NCI-H526 (cell line): ENCODE results near the gene MAPK8.

Source experiments
- DNase-seq, 2 experiments: peaks; one replicate each; lab custom pipeline; 2025; lab: John Stamatoyannopoulos, UW

The MAPK8 gene

DNA sequence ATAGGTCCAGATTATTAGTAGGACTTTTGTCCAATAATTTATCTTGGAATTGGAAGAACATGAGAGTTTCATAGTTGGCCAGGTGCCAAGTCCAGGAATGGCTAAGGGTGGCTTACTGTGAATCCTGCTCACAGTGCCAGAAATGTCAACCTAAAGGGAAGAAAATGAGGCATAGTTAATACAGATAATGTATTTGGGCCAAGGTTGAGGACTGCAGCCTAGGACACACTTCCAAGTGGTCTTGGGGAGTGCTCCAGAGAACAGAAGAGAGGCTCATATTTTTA lies 78.2 kb downstream of the MAPK8 start:
- no peak for DNase-seq

DNA sequence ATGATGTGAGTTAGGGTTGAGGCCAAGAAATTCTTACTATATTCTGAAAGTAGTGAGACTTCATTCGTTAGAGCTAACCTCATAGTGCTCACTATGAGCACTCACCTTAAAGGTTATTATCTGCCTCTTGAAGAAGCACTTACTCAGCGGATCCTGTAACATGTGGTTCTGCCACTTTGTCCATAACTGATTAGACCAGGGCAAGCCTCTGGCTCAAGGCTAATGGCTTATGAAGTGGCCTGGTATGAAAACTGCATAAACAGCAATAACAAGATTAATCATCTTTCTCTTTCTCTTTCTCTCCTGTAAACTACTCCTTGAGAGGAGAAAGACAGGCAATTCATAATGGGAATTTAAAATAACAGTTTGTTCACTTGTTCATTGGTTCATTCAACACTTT lies 82.8 kb downstream of the MAPK8 start:
- DNase-seq = no peak

DNA sequence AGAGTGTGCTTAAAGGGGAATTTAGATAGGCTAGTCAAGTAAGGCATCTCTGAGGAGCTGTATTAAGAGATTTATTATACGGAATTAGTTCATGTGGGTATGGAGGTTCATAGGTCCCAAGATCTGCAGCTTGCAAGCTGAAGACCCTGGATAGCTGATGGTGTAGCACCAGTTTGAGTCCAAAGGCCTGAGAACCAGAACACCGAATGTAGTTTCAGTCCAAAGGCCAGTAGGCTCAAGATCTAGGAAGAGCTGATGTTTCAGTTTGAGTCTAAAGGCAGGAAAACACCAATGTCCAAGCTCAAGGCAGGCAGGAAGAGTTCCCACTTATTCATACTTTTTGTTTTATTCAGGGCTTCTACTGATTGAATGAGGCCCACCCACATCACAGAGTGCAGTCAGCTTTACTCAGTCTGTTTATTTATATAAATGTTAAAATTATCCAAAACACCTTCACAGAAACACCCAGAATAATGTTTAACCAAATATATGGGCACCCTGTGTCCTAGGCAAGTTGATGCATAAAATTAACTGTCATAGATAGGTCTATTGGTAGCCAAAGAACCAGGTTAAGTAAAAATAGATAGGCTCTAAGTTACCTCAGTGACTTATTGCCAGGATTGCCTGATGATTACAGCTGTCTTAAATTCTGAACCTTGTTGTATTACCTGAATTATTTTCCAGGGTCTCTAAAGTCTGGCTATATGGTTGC lies 83.5 kb downstream of the MAPK8 start:
- no peak for DNase-seq

DNA sequence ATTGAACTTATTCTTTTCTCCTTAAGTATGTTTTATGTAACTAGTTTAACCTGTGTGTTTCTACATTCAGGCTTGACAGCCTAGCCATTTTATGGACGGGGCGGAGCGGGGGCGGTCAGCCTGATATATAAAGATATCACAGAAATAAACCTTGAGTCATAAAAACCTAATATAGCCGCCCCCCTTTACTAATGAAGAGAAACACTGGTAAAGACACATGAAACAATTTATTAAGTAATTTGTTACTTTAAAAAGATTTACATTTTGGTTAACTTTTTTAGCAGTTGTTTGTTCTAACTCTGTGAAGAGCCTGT lies 84.0 kb downstream of the MAPK8 start:
- DNase-seq = no peak

DNA sequence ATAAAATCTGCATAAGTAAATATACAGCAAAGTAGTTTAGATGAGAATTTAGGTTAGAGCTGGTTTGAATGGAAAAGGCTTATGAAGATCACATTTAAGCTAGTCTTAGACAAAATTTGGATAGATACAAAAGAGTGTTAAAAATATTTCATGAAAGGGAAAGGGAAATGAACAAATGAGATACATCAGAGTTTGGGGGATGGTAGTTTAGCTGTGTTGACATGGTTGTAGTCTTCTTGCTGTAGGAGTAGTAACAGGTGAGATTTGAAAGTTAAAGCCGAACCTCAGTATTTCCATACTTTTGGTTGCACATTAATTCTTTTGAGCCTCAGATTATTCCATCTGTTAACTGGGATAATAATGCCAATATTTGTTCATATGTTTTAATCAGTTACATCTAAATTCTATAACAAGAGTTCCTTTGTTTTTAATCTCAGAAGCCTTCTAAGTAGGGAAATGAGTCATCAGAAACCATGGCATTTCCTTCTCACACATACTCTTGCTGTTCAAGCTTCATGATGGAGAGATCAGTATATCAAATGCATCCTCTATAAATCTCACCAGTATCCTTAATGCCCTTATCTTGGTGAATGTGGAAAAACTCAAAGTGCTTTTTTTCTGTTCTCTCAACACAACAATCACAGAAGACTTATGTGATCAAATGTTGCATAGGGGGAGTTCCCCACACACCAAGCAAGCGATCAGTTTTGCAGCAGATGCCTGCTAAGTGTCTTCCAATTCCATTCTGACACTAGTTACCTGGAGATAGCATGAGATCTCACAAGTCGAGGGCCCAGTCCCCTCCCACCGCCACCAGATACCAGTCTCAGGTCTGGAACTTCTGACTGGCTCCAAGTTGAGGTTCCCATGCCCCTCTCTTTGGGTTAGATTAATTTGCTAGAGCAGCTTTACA lies 84.7 kb downstream of the MAPK8 start:
- DNase-seq = no peak

DNA sequence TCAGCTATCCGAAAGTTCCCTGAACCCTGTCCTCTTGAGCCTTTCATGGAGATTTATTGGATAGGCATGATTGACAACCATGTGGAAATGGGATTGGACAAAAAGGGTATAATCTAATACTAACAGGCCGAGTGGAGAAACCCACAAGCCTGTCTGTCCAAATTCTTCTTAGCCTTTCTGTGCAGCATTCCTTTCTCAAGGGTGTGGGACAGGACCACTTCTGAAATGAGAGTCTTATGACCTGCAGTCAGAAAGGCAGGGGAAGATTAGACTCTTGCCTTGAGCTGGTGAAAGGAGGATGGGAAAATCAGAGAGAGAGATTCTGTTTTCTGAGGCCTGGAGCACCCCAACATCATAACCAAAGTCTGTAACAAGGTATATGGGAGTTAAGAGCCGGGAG lies 85.5 kb downstream of the MAPK8 start:
- no peak for DNase-seq

DNA sequence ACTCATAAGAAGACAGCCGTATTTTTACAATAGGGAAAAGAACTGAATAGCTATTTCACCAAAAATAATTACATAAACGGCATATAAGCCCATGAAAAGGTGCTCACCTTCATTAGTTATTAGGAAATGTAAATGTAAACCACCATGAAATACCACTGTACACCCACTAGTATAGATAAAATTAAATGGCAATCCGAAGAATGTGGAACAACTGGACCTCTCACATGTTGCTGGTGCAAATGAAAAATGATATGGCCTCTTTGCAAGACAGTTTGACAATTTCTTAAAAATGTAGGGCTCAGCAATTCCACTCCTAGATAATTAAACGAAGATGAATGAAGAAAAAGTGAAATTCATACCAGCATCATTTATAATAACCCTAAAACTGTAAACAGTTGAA lies 91.8 kb downstream of the MAPK8 start:
- no peak for DNase-seq

DNA sequence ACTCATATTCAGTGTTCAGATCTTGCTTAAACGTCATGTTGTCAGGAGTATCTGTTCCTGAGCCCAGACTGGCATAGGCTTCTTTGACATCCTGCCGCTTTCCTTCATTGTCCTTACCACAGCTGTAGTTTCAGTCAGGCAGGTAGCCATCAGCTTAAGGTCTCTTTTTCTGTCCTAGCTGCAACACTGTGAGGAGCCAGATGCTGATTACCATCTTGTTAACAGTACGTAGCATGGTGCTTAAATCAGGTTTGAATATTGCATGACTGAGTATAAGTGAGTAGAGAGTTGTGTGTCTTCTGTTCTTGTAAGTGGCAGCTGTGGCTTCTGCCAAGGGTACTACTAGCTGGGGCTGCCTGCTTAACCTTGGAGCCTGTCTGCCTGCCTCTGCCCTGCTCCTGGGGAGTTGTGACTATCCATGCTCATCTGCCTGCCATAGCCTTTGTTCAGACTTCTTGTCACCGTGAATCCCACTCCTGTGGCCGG lies 92.6 kb downstream of the MAPK8 start:
- DNase-seq = no peak

DNA sequence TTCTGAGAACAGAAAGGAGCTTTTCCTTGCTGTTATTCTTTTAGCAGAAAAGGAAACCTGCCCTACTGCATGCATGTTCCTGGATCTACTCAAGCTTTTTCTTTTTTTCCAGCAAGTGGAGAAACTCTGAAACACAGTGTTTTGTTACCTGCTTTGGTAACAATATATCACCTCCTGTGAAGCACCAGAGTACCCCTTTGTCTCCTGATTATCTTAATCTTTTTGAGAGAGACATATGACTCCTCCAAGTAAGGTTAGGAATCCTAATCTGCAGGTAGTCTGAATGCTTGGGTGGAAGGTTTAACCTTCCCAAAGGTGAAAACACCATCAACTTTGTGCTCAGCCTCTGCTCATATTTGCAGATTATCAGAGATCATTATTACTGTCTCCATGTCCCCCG lies 93.1 kb downstream of the MAPK8 start:
- no peak for DNase-seq

DNA sequence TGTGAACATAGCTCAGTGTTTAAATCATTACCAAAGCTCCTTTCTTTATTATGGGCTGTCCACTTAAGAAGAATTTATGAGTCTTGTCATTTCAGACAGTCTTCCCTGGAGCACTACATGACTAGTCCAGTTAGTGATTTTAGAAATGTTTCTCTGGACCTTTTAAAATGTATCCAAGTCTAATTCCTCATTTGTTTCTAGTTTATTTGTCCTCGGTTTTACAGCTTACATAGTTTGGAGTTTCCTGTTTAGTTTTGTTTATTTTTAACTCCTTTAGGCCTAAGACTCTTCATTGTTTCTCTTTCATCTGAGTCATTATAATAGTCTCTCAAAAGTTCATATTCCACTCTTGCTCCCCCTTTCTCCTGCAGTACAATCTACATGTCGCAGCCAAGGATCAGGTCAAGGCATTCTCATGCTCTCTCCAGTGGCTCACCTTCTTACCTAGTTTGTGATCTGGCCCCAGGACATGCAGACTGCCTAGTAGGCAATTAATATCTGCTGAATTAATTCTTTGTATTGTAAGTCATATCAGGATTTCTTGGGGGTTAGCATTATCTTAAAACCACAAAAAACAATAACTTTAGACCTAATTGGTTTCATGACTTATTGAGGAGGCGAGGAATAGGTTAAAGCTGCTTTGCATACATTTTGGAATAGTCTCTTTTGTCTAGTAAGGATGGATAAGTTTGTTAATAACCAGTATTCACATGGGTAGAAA lies 93.8 kb downstream of the MAPK8 start:
- no peak for DNase-seq

DNA sequence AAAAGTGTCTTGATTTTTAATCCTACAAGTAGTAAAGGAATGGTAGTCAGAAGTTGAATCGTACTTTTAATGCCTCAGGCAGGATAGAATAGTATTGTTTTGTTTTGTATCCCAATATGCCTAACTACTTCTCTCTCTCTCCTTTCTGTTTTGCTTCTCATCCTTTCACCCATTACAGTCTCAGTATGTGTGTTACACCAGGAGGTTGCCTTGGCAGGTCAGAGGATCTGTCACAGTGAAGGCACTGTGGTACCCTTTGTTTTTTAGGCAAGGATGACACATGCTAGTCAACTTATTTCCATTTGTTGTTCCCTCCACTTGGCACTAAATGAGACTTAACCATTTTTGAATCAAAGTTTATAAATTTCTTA lies 94.4 kb downstream of the MAPK8 start:
- DNase-seq = no peak

DNA sequence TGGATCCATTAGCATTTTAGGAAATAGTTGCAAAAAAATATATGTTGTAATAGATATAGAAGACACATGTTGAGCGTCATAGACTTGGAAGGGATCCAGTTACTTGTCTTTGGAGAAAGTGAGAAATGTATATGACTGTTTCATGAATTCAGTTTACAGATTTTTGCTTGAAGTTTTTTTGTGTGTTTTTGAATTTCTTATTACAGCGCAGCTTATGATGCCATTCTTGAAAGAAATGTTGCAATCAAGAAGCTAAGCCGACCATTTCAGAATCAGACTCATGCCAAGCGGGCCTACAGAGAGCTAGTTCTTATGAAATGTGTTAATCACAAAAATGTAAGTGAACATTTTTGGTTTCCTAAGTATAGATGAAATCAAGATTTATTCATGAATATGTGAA lies 98.2 kb downstream of the MAPK8 start:
- DNase-seq = no peak

DNA sequence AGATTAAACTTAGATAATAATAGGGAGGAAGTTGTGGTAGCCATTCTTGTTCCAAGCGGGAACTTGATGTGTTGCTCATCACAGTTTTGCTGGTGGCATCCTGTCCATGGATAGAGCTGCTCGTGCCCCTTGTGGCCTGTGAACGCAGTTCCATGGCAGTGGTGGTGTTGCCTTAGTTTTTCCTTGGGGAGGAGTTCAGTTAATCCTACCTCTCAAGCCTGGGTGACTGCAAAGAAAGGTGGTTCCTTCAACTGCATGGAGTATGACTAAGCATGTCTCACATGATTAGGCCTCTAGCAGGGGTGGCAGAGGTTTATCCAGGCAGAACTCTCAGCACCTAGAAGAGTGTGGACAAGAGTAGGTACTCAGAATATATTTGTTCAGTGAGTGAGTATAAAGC lies 99.7 kb downstream of the MAPK8 start:
- DNase-seq = no peak

DNA sequence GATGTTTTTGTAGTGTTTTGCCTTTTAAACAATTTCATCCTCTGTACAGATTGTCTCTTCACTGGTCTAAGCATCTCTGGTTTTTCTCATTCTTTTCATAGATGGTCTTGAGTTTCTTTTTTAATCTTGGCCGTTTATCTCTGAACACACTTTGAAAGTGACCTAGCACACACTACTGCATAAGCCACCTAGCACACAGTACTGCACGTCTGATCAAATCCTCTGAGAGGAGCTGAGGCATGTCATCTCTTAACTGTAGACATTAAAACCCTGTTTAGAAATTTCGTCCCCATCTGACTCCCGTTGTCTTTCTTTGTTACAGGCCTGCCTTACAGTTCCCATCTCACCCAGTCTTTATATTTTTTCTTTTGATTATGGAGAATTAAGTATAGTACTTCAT lies 100.2 kb downstream of the MAPK8 start:
- DNase-seq = no peak

DNA sequence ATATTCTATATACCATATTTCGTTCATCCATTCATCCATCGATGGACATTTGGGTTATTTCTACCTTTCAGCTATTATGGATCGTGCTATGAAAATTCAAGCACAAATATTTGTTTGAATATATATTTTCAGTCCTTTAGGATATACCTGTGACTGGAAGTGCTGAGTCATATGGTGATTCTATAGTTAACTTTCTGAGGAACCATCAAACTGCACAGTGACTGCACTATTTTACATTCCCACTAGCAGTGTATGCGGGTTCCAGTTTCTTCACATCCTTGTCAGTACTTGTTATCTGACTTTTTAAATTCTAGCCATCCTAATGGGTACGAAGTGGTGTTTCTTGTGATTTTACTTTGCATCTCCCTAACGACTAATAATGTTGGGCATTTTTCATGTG lies 104.0 kb downstream of the MAPK8 start:
- DNase-seq = no peak

DNA sequence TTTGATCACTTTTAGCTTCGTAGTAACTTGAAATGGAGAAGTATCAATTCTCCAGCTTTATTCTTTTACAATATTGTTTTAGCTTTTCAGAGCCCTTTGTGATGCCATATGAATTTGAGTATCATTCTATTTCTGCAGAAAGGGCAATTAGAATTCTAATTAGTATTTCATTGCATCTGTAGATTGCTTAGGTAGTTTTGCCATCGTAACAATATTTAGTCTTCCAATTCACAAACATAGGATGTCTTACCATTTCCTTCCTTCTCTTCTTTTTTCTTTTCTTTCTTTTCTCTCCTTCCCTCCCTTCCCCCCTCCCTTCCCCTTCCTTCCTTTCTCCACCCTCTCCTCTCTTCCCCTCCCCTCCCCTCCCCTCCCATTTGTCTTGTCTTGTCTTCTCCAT lies 105.0 kb downstream of the MAPK8 start:
- no peak for DNase-seq

DNA sequence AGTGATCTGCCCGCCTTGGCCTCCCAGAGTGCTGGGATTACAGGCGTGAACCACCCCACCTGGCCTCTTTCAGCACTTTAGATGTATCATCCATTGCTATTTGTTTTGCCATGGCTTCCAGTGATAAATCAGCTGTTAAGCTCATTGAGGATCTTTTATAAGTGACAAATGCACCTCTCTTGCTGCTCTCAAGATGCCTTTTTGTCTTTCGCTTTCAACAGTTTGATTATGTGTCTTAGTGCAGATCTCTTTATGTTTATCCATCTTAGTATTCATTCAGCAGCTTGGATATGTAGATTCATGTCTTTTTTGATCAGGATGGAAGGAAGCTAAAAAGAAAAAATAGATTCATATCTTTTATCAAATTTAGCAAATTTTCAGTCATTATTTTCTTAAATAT lies 105.6 kb downstream of the MAPK8 start:
- DNase-seq = no peak

DNA sequence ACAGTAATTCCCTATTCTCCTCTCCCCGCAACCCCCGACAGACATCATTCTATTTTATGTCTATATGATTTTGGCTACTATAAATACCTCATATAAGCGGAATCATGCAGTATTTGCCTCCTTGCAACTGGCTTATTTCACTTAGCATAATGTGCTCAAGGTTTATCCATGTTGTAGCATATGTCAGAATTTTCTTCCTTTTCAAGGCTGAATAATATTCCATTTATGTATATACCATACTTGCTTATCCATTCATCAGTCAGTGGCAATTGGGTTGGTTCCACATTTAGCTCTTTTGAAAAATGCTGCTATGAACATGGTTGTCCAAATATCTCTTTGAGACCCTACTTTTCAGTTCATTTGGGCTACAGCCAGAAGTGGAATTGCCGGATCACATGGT lies 106.5 kb downstream of the MAPK8 start:
- no peak for DNase-seq

DNA sequence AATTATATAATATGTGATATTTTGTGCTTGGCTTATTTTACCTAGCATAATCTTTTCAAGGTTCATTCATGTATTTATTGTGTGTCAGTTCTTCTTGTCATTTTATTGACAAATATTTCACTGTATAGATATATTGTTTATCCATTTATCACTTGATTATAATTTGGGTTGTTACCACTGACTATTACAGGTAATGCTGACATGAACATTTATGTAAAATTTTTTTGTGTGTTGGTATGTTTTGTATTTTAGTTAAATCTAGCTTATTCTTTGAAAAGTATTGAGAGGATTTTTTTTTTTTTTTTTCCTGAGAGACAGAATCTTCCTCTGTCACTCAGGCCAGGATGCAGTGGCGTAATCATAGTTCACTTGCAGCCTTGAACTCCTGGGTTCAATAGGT lies 107.7 kb downstream of the MAPK8 start:
- DNase-seq = no peak

DNA sequence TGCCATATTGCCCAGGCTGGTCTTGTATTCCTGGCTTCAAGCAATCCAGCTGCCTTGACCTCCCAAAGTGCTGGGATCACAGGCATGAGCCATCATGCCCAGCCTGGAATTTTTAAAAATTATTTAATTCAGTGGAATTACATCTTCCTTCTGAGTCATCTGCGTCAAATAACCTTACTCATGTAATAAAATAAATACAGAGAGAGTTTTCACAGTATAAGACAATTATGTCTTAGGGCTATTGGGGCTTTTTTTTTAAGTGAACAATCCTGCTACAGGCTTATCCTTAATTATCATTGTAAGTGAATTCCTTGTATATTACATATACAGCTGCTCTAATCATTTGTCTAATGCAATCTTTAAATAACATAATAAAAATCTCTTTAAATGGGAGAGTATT lies 108.3 kb downstream of the MAPK8 start:
- DNase-seq = no peak

DNA sequence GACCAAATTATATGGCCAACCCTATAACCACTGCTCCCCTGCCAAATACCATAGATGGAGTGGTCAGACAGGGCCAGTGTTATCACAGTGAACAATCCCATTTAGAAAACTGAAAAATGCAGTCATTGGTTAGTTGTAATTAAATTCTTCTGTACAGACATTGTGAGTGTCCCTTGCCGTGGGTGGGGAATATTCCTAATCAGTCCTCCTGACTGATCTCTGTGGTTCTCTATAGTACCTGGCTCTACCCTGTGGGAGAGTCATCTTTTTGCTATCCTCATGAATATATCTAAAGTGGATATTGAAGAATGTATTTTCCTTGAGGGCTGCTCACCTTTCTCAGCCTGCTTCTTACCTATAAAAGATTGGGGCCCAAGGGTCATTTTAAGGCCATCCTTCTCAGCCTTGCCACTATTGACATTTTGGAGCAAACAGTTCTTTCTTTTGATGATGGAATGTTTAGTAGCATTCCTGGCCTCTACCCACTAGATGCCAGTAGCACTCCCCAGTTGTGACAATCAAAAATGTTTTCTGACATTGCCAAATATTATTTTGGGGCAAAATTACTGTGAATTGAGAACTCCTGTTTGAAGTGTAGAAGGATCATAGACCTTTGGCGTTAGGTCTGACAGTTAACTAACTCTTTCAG lies 110.2 kb downstream of the MAPK8 start:
- no peak for DNase-seq

DNA sequence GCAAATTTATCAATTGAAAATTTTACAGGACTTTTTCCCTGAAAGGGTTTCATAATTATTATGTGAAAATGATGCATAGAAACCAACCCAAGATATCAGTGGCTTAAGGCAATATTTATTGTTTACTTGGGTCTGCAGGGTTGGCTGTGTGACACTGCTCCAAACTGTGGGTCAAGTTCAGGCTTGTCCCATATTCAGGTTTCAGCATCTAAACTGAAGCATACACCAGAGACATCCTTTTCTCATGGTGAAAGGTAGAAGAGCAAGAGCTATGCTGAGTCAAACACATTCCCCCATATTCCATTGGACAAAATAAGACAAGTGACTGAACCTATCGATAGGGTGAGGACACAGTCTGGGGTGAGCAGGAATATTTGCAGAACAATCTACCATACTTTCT lies 110.9 kb downstream of the MAPK8 start:
- no peak for DNase-seq
